ENCODE data around the gene SAMD5. TPM values are rescaled to one million over a fixed set of nuclear protein-coding genes. Genes with fewer than 3 reads are reported as not detected.

Gene SAMD5
- total RNA-seq, 1 experiment from 2014 or later = 2.6 TPM

- Mint-ChIP-seq H3K27me3 (ENCODE audit: insufficient read depth, unreplicated experiment) (no peaks in the 10 kb centered on the region), H3K27ac (ENCODE audit: low read depth, unreplicated experiment) (no peak overlapping the region), H3K36me3 (ENCODE audit: insufficient read depth, unreplicated experiment) (no peaks in the 10 kb centered on the region), H3K4me3 (ENCODE audit: unreplicated experiment) (no peak overlapping the region), H3K9me3 (ENCODE audit: unreplicated experiment) (no peaks in the 10 kb centered on the region), H3K4me1 (ENCODE audit: insufficient read depth, unreplicated experiment) (no peaks in the 10 kb centered on the region)
- POLR2A ChIA-PET = no interaction called here
- CTCF ChIA-PET = interaction anchor here (1.2 to 3.7 kb wide), 3 partner anchors 9 to 648 kb away, joined by 3 to 20 read pairs (median 3); no protein-coding TSS in a partner anchor
- no peak for TF ChIP-seq CTCF (IDR thresholded peaks at IDR 0.05; ENCODE audit: unreplicated experiment)
- DNase-seq (ENCODE audit: unreplicated experiment) = no peak
- intact Hi-C loops (cut with micrococcal nuclease) = no loop called here
- no TSS peak for BruUV-seq (replicated peaks)
These were observed 11.0 kb upstream of the SAMD5 start for GRCh38 chr6:147497472-147497871.

- ChIA-PET CTCF (interaction anchor here (0.6 to 1.7 kb wide), 6 partner anchors 11 to 674 kb away, joined by 3 to 5 read pairs (median 4); no protein-coding TSS in a partner anchor), POLR2A (no interaction called here)
- Mint-ChIP-seq H3K4me1 (ENCODE audit: insufficient read depth, unreplicated experiment) (peaks cover 6% of the 10 kb centered on the region), H3K4me3 (ENCODE audit: unreplicated experiment) (no peak overlapping the region), H3K9me3 (ENCODE audit: unreplicated experiment) (no peaks in the 10 kb centered on the region), H3K27me3 (ENCODE audit: insufficient read depth, unreplicated experiment) (no peaks in the 10 kb centered on the region), H3K27ac (ENCODE audit: low read depth, unreplicated experiment) (no peak overlapping the region), H3K36me3 (ENCODE audit: insufficient read depth, unreplicated experiment) (no peaks in the 10 kb centered on the region)
- DNase-seq (ENCODE audit: unreplicated experiment) = no peak
- TF ChIP-seq CTCF (IDR thresholded peaks at IDR 0.05; ENCODE audit: unreplicated experiment) = no peak
- no TSS peak for BruUV-seq (replicated peaks)
- intact Hi-C loops (cut with micrococcal nuclease) = loop anchor here (10.0 kb wide), 1 partner anchor 109 kb away; no protein-coding TSS in a partner anchor
These were observed 4.9 kb upstream of the SAMD5 start for GRCh38 chr6:147503587-147503986.

- CTCF ChIA-PET = interaction anchor here (0.6 to 6.6 kb wide), 8 partner anchors 113 to 1452 kb away, joined by 3 to 121 read pairs (median 4); no protein-coding TSS in a partner anchor
- no peak for TF ChIP-seq CTCF (IDR thresholded peaks at IDR 0.05; ENCODE audit: unreplicated experiment)
- no TSS peak for BruUV-seq (replicated peaks)
- Mint-ChIP-seq H3K4me3 (ENCODE audit: unreplicated experiment) (no peak overlapping the region), H3K4me1 (ENCODE audit: insufficient read depth, unreplicated experiment) (peaks cover 10% of the 10 kb centered on the region), H3K9me3 (ENCODE audit: unreplicated experiment) (no peaks in the 10 kb centered on the region), H3K27ac (ENCODE audit: low read depth, unreplicated experiment) (no peak overlapping the region), H3K27me3 (ENCODE audit: insufficient read depth, unreplicated experiment) (no peaks in the 10 kb centered on the region), H3K36me3 (ENCODE audit: insufficient read depth, unreplicated experiment) (no peaks in the 10 kb centered on the region)
- POLR2A ChIA-PET = no interaction called here
- intact Hi-C loops (cut with micrococcal nuclease) = loop anchor here (5.0 to 10.0 kb wide), 3 partner anchors 110 to 648 kb away; no protein-coding TSS in a partner anchor
- no peak for DNase-seq (ENCODE audit: unreplicated experiment)
These were observed 3.6 kb upstream of the SAMD5 start for GRCh38 chr6:147504848-147505247.

- H3K27ac Mint-ChIP-seq (ENCODE audit: low read depth, unreplicated experiment) = no peak overlapping the region
- peak overlapping the region; percentile 86 for H3K4me3 Mint-ChIP-seq (ENCODE audit: unreplicated experiment)
- BruUV-seq (replicated peaks) = no TSS peak
- H3K4me1 Mint-ChIP-seq (ENCODE audit: insufficient read depth, unreplicated experiment) = peaks cover 24% of the 10 kb centered on the region
- CTCF ChIA-PET = interaction anchor here (0.6 to 6.6 kb wide), 61 partner anchors 10 to 957 kb away, joined by 3 to 121 read pairs (median 4); no protein-coding TSS in a partner anchor
- intact Hi-C loops (cut with micrococcal nuclease) = loop anchor here (1.0 to 10.0 kb wide), 7 partner anchors 112 to 745 kb away; no protein-coding TSS in a partner anchor
- peak; percentile 76 for DNase-seq (ENCODE audit: unreplicated experiment)
- TF ChIP-seq CTCF (IDR thresholded peaks at IDR 0.05; ENCODE audit: unreplicated experiment) = peak; percentile 95
- POLR2A ChIA-PET = interaction anchor here (0.7 to 2.5 kb wide), 6 partner anchors 464 to 813 kb away, joined by 3 to 6 read pairs (median 3); no protein-coding TSS in a partner anchor
- H3K36me3 Mint-ChIP-seq (ENCODE audit: insufficient read depth, unreplicated experiment) = no peaks in the 10 kb centered on the region
- H3K27me3 Mint-ChIP-seq (ENCODE audit: insufficient read depth, unreplicated experiment) = no peaks in the 10 kb centered on the region
- no peaks in the 10 kb centered on the region for H3K9me3 Mint-ChIP-seq (ENCODE audit: unreplicated experiment)
These were observed 1.8 kb upstream of the SAMD5 start for GRCh38 chr6:147506704-147507114.
